Panc1 (cell line): Measurements from ENCODE around the gene TBC1D10B.
"Not testable (repeated sequence)": the region's sequence is repeated elsewhere in the genome, so short reads cannot be mapped to it uniquely, and the experiment has no call there.

Source experiments
- CTCF ChIP-seq: fragments of 450-650 bp; IDR thresholded peaks from 2 replicates; pipeline ENCODE4 v1.5.1; 2017; ENCODE audit warnings: mild to moderate bottlenecking
- TCF7L2 ChIP-seq: IDR thresholded peaks from 2 replicates; pipeline ENCODE4 v1.6.1; 2011; ENCODE audit warnings: mild to moderate bottlenecking, low read depth, low read length, inconsistent platforms

- TF ChIP-seq CTCF, TCF7L2: not testable (repeated sequence)
These were observed 26.8 kb downstream of the TBC1D10B start for GRCh38 chr16:30343491-30343820.
